GM18868 (cell line): ENCODE measurements around the gene PDE6C.

Experiments
- ATAC-seq: cut with Tn5 transposase; IDR thresholded peaks from one replicate; pipeline ENCODE4 v1.9.1; 2021; ENCODE audit warnings: mild to moderate bottlenecking, moderate library complexity; ENCODE audit not compliant: unreplicated experiment

PDE6C gene

DNA sequence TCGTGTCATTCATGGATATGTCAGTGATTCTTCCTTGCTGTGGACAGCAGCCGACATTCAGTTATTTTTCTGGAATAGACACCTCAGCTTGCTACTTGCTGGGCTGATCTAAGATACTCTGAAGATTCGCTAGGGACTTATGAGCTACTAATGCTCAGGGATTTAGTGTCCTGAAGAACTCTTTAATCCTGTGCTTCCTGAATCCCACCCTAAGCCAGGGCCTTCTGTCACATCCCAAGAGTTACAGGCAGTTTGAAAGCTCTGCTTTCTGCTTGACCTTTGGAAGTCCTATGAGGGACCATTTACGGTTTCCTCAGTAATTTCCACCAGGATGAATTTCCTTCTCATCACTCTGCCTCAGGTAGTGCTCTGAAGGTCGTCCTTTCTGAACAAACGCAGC is at the start of gene PDE6C:
PDE6C (plus strand) TSS at position 227 of the 400 bp plus-strand sequence. CDS start 189 bp downstream, outside the sequence.
- ATAC-seq = no peak

DNA sequence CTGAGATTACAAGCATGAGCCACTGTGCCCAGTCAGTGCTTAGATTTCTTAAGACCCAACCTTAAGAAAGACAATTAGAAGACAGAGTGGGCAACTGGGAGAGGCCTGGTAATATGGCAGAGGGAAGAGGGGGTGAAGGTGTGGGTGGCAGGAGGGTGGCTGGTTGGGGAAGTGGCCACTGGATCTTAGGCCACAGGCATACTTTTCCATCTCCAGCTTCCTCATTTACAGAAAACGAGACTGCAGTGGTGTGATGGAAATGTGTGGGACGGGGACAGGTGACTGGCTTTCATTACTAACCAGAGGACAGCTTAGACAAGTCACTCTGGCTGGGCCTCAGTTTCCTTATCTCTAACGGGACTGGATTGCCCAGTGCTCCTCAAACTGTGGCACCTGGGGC is 46.9 kb upstream of the PDE6C start:
- ATAC-seq = no peak

DNA sequence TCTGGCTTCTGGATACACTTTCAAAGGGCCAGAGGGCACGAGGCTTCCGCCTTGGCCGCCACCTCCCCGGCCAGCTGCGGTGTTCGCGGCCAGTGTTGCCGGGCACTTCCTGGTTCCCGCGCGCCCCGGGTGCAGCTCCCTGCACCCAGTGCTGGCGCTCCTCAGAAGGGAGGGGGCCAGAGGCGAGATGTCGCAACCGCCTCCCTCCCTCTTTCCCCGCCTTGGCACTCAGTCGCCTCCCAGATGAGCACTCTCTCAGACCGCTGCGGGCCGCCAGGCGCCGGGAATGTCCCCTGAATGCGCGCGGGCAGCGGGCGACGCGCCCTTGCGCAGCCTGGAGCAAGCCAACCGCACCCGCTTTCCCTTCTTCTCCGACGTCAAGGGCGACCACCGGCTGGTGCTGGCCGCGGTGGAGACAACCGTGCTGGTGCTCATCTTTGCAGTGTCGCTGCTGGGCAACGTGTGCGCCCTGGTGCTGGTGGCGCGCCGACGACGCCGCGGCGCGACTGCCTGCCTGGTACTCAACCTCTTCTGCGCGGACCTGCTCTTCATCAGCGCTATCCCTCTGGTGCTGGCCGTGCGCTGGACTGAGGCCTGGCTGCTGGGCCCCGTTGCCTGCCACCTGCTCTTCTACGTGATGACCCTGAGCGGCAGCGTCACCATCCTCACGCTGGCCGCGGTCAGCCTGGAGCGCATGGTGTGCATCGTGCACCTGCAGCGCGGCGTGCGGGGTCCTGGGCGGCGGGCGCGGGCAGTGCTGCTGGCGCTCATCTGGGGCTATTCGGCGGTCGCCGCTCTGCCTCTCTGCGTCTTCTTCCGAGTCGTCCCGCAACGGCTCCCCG is 45.7 kb upstream of the PDE6C start, which contains the start of gene FFAR4:
FFAR4 (plus strand) TSS at position 231 of the 842 bp plus-strand sequence; CDS start at position 287, 56 bp downstream.
- no peak for ATAC-seq

DNA sequence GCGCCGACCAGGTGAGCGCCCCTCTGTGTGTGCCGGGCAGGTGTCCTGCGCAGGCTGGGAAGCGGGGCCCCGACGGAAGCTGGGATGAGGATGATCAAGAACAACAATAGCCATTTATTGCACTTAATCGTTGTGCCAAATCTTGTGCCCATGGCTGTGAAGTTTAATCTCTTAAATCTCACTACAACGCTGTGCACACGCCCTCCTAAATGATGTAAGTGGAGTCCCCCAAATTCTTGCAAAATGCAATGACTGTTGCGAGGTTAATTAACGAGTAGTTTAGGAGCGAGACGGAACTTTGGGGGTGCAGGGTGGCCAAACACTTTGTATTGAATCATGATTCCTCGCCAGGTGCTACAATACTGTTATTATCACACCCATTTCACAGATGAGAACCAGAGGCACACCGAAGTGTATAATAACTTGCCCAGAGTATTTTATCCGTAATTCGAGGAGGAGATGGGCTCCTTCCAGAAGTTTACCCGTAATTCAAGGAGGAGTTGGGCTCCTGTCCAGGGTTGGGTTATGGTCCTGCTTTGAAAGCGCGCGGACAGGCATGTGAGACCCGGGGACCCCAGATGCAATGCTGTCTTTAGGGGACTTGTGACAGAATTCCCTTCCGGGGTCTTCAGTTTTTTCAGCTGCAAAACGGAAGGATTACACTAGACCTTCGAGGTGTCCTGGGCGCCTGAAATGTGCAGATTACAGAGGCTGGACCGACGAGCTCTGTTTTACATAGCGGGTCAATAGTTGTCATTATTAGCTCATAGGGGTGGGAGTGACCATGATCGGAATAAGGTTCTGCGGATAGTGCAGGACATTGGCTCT is 44.8 kb upstream of the PDE6C start:
- no peak for ATAC-seq

DNA sequence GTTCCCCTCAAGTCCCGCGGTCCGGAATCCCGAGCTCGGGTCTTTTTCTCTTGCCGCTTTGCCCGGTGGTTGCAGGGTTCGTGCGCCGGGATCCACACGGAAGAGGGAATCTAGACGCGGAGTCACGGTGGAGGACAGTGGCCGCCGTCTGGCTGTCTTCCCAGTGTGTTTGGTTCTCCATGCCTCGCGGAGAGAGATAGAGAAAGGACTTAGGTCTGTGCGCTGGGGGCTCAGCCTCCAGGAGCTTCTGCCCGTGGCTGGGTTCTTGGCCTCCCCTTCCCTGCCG is 44.3 kb upstream of the PDE6C start:
- no peak for ATAC-seq

DNA sequence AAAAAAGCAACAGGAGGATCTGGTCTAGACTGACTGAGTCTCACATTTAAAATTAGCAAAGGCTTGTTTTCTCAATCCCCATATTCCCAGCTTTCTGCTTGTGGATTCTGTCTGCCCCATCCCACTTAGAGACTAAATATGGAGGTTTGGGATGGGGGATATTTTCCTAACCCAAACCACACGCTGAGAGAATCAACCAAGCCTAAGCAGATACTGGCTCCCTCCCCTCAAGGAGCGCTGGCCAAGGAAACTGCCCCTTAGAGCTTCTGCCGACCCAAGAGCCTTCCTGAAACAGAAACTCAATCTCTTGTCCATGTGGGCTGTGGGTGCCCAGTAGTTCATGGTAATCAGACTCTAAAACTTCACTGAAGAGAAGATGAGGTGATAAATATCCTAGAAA is 42.0 kb upstream of the PDE6C start:
- no peak for ATAC-seq

DNA sequence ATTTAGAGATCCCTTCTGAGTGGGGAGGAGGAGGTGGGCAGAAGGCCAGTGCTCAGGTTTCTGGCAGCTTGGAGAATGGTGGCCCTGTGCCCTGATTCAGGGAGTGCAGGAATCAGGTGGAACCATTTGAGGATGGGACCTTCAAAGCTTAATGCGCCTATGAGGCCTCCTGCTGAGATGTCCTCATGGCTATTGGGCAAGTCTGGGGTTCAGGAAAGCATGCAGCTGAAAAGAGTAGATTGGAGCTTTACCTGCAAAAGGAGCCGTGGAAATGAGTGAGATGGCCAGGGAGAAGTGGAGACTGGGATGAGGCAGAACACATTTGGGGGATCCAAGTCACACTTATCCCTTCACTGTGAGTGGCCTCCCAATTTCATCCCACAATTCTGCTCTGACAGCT is 39.7 kb upstream of the PDE6C start:
- no peak for ATAC-seq

DNA sequence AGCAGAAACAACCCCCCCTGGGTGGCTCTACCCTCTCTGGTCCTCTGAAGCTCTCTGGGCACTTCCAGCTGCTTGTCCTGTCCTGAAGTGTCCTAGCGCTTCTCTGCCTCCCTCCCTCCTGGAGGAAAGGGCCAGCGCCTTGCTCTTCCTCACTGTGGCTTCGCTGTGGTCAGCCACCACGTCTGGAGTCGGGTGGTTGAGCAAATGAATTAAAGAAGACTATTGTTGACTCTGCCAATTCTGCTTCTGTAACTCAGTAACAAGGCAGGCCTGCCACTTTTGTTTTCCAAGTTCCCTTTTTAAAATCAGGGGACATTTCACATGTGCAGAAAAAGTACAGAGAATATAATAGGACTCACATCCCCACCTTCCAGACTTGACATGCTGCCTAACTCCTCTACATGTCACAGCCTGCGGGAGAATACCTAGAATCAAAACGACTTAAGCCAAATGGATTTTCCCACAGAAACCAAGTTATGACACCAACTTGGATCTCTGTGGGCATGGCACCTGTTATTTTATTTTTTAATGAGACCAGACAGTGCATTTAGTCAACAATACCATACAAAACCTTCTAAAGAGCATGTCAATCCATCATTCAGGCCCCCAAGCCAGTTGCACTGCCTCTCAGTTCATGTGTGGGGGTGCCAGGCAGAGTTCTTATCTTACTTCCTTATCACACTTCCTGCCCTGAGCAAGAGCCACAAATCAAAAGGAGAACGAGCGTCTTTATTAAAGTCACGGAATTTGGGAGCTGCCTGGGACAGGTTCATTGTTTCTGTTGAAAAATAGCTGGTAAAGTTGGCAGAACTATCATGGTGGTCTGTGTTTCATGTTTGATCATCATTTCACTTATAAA is 39.1 kb upstream of the PDE6C start:
- no peak for ATAC-seq

DNA sequence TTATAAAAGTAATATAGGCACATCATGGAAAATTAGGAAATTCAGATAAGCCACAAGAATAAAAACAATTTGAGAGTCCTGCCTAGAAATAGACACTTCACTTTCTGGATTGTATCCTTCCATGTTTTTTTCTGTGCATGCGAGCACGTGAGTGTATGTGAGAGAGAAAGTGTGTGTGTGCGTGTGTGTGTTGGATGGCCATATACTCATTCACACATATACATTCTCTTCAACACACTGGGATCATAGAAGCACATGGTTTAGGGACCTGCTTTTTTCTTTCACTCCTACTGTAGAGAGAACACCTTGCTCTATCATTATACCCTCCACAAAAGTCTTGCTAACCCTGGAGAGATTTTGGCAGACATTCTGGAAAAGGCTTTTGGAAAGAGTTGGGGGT is 38.4 kb upstream of the PDE6C start:
- no peak for ATAC-seq

DNA sequence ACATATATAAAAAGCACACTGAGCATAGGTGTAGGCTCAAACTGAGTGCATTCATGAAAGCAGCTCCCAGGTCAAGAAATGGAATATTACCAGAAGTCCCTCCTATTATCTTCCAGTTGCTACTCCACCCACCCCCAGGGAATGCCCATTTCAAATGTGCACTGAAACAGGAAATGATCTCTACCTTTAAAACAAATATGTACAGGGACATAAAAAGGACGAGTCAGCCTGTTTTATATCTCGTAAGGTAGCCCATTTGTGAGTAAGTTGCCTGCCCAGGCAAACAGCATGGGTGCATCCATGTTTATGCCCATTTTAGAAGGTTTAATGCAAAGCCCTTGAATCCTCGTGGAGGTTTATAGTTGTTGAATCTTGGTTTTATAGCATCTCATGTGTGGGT is 35.4 kb upstream of the PDE6C start:
- no peak for ATAC-seq

DNA sequence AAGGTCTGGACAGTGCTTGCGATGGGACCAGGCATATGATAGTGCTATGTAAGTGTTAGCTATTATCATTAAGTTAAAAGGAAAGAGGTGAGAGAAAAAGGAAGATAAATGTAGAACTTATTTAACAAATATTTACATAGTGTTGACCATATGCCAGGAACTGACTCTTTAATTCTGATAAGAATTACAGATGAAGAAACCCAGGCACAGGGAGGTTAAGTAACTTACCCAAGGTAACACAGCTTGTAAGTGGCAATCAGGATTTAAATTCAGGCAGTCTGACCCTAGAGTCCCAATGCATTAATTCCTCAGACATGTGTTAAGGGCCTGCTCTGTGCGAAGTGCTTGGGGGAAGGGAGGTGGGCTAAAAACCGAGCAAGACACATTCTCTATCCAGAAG is 34.8 kb upstream of the PDE6C start:
- no peak for ATAC-seq

DNA sequence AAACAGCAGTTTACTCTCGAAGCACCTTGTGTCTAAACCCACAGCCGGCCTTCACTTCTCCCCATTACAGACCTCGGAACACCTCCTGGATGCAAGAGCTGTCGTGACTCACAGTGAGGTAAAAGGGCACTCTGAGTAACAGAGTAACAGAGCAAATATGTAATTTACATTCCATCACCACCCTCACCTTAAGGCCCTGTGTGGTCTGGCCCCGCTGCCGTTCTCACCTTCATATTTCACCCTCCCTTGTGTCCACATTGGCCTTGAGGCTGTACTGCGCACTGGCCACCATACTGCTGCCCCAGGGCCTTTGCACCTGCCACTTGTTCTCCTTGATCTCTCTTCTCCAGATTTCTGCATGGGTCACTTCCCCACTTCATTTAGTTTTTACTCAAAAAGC is 33.2 kb upstream of the PDE6C start:
- ATAC-seq = no peak

DNA sequence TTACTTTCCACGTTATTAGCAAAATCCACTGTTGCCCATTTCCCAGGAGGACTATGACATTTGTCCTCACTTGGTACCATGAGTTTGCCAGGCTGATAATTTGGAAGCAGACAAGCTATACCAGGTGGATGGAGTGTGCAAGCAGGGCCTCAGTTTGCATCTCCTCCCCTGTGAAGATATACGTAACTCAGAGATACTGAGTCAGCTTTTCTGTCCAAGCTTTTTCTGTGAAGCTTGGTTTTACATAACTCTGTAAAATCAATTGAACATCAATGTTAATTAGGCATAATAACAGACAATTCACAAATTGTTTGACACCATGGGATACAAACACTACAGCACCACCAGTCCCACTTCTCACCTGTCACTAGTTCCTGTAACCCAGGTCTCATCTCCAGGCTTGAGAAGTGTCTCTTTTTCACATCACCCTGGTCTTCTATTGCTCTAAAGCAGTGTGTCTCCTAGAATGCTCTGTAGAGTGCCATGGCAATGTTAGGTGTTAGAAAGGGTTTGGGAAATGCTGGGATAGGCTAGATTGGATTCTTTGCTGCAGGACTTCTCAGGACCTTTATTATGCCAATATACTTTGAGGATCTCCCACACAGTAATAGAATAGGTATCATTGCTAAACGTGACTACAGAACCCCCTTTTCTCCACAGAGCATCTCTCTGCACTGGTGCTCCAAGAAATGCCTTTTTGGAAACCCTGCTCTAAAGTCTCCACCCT is 32.2 kb upstream of the PDE6C start:
- no peak for ATAC-seq

DNA sequence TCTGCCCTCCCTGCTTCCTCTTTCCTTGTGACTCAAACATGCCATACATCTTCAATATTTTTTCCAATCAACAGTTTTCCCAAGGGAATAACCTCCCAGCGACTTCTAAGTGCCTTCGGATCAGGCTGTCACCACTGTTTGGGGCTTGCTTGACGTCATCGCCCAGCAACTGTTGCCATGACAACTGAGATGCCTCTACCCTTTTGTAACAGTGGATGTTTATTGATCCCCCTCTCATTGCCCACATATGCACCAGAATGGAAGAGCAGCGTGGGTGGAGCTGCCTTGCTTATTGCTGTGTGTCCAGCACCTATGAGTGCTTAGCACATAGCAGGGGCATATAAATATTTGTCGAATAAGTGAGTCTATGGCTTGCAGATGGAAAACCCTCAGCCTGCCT is 31.5 kb upstream of the PDE6C start:
- ATAC-seq = no peak

DNA sequence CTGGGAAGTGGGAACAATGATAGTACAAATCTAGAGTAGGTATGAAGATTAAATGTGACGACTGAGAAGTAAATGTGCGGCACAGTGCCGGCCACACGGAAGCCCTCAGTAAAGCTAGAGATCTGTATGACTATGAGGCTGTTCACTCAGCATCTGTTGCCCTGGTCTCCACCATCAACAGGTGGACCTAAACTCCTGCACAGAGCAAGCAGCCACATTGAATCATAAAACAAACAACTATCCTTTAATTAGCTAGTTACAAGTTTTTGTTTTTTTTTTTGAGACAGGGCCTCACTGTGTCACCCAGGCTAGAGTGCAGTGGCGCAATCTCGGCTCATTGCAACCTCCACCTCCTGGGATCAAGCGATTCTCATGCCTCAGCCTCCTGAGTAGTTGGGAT is 27.9 kb upstream of the PDE6C start:
- ATAC-seq = no peak

DNA sequence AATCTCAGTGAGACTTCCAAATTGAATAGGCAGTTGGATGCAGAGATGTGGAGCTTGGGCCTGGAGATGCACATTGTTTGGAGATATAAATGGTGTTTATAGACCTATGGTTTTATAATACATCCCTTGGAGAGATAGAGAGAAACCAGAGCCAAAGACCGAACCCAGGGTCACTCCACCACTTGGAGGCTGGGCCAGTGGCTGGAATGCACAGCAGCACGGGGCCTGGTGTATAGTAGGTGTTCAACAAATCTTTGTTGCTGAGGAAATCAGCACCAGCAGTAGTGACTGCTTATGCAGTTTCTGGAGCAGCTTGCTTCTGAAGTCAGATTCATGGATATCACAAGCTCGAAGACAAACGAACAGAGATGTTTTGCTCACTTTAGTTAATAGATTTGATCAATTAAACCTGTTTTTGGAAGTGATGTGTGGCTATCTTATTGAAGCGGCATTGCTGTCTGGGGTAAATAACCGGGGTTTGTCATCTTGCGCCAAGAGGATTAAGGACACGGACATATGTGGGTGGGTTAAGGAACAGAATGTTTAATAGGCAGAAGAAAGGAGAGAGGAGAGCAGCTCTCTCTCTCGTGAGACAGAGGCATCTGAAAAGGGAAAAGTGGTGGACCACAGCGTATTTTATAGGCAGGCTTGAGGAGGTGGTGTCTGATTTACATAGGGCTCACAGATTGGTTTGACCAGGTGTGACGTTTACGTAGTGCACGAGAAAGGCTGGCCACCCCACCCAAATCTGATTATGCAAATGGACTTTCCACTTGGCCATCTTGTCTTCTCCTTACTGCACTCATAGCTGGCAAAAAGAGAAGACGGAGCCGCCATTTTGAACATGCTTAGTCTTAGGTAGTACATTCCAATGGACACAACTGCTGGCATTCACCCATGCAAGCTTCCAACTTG is 22.4 kb upstream of the PDE6C start:
- no peak for ATAC-seq

DNA sequence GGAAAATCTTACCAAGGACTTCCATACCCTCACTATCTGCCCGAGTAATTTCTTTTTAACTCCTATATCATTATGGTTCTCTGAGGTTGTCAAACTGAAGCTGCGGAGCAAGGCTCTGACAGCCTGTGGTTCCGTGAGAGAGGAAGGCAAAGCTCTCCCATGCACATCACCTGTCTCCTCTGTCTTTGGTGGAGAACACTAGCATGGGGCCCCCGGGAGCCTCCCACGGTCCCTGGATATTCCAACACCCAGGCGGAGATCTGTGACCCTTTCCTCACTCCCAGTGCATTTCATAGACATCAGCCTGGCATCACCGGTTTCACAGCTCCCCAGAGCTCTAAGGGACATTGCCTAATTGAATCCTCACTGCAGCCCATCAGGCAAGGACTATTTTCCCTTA is 21.7 kb upstream of the PDE6C start:
- no peak for ATAC-seq

DNA sequence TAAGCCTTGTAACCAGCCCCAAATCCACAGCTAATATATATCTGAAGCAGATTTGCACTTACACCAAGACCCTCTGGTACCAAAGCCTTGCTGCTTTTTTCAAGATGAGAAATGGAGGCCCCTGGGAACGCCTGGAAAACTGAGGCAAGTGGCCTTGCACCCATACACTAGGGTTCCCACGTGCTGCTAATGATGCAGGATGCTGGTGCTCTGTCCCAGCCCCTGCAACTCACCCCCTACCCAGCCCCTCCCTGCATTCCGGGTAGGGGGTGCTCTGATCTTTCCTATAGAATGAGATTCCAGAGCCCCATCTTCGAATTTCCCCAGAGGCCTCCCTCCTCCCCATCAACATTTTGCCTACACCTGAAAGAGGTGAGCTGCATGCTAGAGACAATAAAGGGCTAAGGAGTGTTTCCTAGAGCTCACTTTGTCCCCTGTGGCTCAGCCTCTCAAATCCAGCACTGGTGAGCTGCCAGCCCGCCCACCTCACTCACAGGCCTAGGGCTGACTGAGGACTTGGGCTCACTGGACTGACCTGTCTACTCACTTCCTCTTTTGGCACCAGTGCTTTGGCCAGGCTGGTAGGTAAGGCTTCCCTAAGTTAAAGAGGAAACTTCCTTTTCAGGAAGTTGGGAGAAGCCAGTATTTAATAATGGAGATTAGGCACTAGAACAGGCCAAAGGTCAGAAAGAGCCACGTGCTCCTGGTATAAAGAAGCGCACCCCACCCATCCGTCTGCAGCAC is 21.1 kb upstream of the PDE6C start:
- ATAC-seq = no peak

DNA sequence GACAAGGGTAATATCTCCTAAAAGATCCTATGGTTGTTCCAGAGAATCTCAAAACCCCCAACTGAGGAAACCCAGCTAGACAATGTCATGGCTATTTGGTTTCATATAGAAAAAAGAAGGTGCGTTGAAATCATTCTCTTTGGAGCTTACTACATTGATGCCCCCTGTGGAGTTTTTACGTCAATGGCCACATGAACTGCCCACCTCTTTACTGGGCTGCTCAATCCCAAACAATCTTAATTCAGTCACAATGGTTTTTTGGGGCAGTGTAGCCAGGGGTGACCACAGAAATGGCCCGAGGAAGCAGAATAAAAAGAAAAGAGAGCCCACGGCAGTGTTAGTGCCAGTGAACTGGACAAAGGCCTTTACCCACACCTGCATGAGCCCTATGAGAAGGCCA is 19.1 kb upstream of the PDE6C start:
- ATAC-seq = no peak
